HUDEP-2 (cell line): ENCODE results near the gene FAM20A.
"Not testable (repeated sequence)": the region's sequence is repeated elsewhere in the genome, so short reads cannot be mapped to it uniquely, and the experiment has no call there.

Experiments used
- DNase-seq, 76 experiments: peaks; one replicate each; lab custom pipeline; 2025; ENCODE audit not compliant: unreplicated experiment in 76 of 76; lab: John Stamatoyannopoulos, UW

Gene FAM20A

GRCh38 chr17:68505951-68506350 lies 95.2 kb downstream of the FAM20A start:
- DNase-seq: no peak

GRCh38 chr17:68501074-68501473 lies 100.1 kb downstream of the FAM20A start:
- DNase-seq: no peak

DNA sequence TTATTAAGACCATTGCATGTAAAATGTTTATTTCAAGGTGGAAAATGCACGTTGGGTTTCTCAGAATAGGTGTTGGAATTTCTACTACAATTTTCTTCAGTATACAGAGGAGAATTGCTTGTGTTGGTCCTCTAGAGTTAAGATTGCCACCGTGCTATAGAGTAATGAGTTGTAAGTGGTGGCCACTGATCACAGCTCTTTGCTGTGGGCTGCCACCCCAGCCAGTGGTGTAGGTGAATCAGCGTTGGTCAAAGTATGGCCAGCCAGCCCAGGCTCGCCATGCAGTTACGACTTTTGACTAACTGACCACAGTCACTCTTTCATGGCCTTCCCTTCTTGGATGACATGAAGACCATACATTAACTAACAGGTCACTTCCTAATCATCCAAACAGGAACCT lies 101.6 kb downstream of the FAM20A start:
- DNase-seq: no peak

GRCh38 chr17:68498479-68499326 lies 102.5 kb downstream of the FAM20A start:
- peak in 73 of 76 experiments; percentile 13 to 89 (median 69) for DNase-seq

- peak in 55 of 76 experiments; percentile 11 to 80 (median 45) for DNase-seq
These were observed 103.3 kb downstream of the FAM20A start for GRCh38 chr17:68497885-68498319.

- DNase-seq: no peak
These were observed 106.1 kb downstream of the FAM20A start for GRCh38 chr17:68495081-68495480.

- not testable (repeated sequence) for DNase-seq
These were observed 108.6 kb downstream of the FAM20A start for GRCh38 chr17:68492394-68493054.

- peak in 10 of 76 experiments; percentile 6 to 29 (median 20) for DNase-seq
These were observed 109.6 kb downstream of the FAM20A start for GRCh38 chr17:68491381-68492231.

DNA sequence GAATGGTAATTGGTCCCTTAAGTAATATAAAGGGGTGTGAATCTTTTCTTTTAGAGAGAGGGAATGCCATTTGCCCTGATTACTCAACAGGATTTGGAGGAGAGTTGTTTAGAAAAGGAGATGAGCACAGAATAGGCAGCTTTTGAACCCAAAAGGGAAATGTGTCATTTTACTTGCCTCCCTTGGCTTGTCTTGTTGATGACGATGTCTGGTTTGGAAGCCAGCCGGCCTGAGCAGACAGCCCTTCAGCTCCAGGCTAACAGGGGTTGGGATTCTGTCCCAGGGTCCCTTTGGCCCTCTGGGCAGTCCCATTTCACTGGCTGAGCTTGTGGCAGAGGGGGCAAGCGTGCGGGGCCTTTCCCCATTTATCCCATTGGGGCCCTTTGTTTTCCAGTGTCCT lies 111.2 kb downstream of the FAM20A start:
- no peak for DNase-seq
